ENCODE data around the gene AREL1.

The AREL1 gene

DNA sequence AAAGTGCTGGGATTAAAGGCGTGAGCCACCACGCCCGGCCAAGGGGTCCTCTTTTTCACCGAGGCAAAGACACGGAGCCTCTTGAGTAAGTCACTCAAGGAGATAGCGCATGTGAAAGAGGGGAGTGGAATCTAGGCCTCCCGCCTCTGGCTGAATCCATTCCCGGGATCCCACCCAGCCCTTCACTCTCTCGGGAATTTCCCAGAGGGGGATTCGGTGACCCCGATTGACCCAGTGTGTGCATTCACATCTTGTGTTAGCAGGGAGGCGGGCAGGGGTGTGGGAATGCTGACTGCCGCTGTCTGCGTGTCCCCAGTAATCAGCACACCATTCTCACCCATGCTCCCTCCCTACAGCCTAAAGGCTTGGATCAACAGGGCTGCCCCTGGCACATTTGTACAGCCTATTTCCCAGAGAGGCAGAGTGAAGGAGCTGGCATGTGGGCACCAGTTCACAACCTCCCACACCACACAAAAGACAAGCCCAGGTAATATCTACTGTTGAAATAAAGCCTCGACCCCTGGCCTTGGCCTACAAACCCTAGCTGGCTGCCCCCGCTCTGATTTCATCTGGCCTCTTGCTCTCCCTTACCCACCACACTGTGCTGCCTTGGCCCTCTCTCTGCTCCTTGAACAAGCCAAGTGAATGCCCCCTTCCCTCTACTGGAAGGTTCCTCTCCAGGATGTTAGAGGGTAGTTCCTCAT, 99.5 kb downstream of the AREL1 start:
- TF ChIP-seq YY1 (IDR thresholded peaks at IDR 0.05; ENCODE audit: low read depth) (no peak), FOXM1 (IDR thresholded peaks at IDR 0.05; ENCODE audit: borderline replicate concordance, low read depth) (no peak), TEAD4 (IDR thresholded peaks at IDR 0.05) (no peak), EP300 (IDR thresholded peaks at IDR 0.05; ENCODE audit: borderline replicate concordance) (no peak), TCF12 (IDR thresholded peaks at IDR 0.05; ENCODE audit: low read depth) (no peak)
- TF ChIP-seq, protein P1, sequence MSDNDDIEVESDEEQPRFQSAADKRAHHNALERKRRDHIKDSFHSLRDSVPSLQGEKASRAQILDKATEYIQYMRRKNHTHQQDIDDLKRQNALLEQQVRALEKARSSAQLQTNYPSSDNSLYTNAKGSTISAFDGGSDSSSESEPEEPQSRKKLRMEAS (IDR thresholded peaks at IDR 0.05), result no peak
- TF ChIP-seq, protein P2, sequence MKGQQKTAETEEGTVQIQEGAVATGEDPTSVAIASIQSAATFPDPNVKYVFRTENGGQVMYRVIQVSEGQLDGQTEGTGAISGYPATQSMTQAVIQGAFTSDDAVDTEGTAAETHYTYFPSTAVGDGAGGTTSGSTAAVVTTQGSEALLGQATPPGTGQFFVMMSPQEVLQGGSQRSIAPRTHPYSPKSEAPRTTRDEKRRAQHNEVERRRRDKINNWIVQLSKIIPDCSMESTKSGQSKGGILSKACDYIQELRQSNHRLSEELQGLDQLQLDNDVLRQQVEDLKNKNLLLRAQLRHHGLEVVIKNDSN (IDR thresholded peaks at IDR 0.05), result no peak

DNA sequence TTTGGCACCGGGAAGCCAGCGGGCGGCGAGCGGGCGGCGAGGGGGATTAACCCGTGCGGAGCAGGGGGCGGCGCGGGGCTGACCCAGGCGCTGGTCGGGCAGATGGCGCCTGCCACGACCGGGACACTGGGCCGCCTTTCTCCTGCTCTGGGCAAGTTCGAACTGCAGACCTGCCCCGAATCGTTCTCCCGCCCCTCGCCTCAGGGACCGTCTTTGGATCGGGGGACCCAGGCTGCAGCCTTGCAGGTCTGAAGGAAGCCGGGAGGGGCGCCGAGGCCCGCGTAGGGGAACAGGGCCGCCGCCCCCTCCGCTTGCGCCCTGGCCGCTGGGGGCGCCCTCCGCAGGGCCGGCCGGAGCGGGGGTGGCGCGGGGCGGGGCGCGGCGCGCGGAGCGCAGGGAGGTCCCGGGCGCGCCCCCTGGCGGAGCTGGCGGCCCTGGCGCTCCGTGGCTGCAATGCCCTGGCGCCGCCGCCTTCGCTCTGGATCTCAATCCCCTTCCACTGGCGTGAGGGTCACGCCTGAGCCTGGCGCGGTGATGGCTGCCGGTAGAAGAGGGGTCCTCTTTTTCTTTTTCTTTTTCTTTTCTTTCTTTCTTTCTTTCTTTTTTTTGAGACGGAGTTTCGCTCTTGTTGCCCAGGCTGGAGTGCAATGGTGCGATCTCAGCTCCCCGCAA, 100.4 kb downstream of the AREL1 start:
- peak; percentile 12; the same call in 1 of the 2 replicates for TF ChIP-seq TEAD4 (IDR thresholded peaks at IDR 0.05)
- peak; percentile 29; the same call in 1 of the 2 replicates for TF ChIP-seq TAF1 (IDR thresholded peaks at IDR 0.05; ENCODE audit: low read depth)
- no peak for TF ChIP-seq CREB1 (IDR thresholded peaks at IDR 0.05; ENCODE audit: low read depth)
- no peak for TF ChIP-seq EP300 (IDR thresholded peaks at IDR 0.05; ENCODE audit: borderline replicate concordance)
- TF ChIP-seq, protein P3, sequence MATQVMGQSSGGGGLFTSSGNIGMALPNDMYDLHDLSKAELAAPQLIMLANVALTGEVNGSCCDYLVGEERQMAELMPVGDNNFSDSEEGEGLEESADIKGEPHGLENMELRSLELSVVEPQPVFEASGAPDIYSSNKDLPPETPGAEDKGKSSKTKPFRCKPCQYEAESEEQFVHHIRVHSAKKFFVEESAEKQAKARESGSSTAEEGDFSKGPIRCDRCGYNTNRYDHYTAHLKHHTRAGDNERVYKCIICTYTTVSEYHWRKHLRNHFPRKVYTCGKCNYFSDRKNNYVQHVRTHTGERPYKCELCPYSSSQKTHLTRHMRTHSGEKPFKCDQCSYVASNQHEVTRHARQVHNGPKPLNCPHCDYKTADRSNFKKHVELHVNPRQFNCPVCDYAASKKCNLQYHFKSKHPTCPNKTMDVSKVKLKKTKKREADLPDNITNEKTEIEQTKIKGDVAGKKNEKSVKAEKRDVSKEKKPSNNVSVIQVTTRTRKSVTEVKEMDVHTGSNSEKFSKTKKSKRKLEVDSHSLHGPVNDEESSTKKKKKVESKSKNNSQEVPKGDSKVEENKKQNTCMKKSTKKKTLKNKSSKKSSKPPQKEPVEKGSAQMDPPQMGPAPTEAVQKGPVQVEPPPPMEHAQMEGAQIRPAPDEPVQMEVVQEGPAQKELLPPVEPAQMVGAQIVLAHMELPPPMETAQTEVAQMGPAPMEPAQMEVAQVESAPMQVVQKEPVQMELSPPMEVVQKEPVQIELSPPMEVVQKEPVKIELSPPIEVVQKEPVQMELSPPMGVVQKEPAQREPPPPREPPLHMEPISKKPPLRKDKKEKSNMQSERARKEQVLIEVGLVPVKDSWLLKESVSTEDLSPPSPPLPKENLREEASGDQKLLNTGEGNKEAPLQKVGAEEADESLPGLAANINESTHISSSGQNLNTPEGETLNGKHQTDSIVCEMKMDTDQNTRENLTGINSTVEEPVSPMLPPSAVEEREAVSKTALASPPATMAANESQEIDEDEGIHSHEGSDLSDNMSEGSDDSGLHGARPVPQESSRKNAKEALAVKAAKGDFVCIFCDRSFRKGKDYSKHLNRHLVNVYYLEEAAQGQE (IDR thresholded peaks at IDR 0.05; ENCODE audit: low read depth), result no peak
- TF ChIP-seq, protein P1 (IDR thresholded peaks at IDR 0.05), result no peak; the same call in 1 of the 2 replicates
- TF ChIP-seq YY1 (IDR thresholded peaks at IDR 0.05; ENCODE audit: low read depth), result peak; percentile 40; the same call in 1 of the 2 replicates
- 0 out of 2 replicates have a peak, but pooled peaks have one; percentile 59 for TF ChIP-seq EGR1 (IDR thresholded peaks at IDR 0.05)
- no peak; the same call in 1 of the 2 replicates for TF ChIP-seq RAD21 (IDR thresholded peaks at IDR 0.05; ENCODE audit: low read depth)
- TF ChIP-seq FOXM1 (IDR thresholded peaks at IDR 0.05; ENCODE audit: borderline replicate concordance, low read depth), result no peak
- TF ChIP-seq ZBTB7A (IDR thresholded peaks at IDR 0.05; ENCODE audit: low read depth), result peak; percentile 85
- TF ChIP-seq NFIC (IDR thresholded peaks at IDR 0.05), result no peak
- TF ChIP-seq CEBPB (IDR thresholded peaks at IDR 0.05), result no peak
- TF ChIP-seq, protein P2 (IDR thresholded peaks at IDR 0.05), result no peak
- no peak for TF ChIP-seq TCF12 (IDR thresholded peaks at IDR 0.05; ENCODE audit: low read depth)

DNA sequence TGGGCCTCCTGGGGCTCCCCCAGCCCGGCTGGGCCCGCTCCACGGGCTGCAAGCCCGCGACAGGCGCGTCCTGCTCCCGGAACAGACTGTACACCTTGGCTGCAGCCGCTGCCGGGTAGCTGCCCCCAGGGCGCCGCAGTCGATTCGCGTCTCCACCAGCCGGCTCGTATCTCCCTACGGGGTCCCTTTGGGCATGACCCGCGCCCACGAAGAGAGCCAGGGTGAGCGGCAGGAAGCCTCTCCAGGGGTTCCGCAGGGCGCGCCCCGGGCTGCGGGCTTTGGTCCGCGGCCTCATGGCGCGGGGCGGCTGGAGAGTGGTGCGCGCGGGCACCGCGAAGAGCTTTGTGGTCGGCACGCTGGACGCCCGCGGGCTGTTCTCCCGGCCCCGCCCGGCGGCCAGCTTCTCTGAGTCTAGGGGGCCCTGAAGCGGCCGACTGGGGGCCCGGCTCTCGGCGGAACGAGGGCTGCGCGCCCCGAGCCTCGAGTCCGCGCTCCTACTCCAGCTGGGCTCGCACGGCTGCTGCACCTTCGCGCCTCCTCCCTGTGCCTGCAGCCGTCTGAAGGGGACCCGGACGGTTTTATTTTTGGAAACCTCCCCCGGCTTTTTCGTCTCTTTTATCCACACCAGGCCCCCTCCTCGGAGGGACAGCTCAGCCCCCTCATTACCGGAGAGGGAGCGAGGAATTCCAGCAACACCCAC, 101.1 kb downstream of the AREL1 start, which contains the start of gene LTBP2:
Gene LTBP2 (minus strand): TSS at position 588 of the 700 bp plus-strand sequence. CDS start 293 bp downstream, at position 295.
- no peak for TF ChIP-seq RAD21 (IDR thresholded peaks at IDR 0.05; ENCODE audit: low read depth)
- TF ChIP-seq CEBPB (IDR thresholded peaks at IDR 0.05), result no peak
- TF ChIP-seq TAF1 (IDR thresholded peaks at IDR 0.05; ENCODE audit: low read depth), result no peak
- no peak for TF ChIP-seq ZBTB7A (IDR thresholded peaks at IDR 0.05; ENCODE audit: low read depth)
- no peak for TF ChIP-seq EP300 (IDR thresholded peaks at IDR 0.05; ENCODE audit: borderline replicate concordance)
- no peak for TF ChIP-seq TCF12 (IDR thresholded peaks at IDR 0.05; ENCODE audit: low read depth)
- no peak for TF ChIP-seq YY1 (IDR thresholded peaks at IDR 0.05; ENCODE audit: low read depth)
- TF ChIP-seq EGR1 (IDR thresholded peaks at IDR 0.05), result no peak
- no peak for TF ChIP-seq TEAD4 (IDR thresholded peaks at IDR 0.05)
- TF ChIP-seq, protein P3 (IDR thresholded peaks at IDR 0.05; ENCODE audit: low read depth), result no peak
- no peak for TF ChIP-seq NFIC (IDR thresholded peaks at IDR 0.05)
- no peak for TF ChIP-seq CREB1 (IDR thresholded peaks at IDR 0.05; ENCODE audit: low read depth)
